ENCODE data around the gene STAT3.
"Not testable (repeated sequence)": the region's sequence is repeated elsewhere in the genome, so short reads cannot be mapped to it uniquely, and the experiment has no call there.

DNA sequence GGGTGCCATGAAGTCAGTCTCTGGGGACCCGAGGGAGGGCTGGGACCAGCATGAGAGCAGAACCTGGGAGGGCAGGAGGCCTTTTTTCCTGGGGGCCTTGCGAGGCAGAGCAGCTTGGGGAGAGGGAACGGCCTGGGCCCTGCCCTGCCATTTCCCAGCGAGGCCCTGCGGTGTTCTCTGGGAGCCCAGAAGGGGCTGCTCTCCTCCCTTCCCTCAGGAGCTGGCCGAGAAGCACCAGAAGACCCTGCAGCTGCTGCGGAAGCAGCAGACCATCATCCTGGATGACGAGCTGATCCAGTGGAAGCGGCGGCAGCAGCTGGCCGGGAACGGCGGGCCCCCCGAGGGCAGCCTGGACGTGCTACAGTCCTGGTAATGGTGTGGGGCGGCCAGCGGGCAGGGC is 88.3 kb downstream of the STAT3 start:
- not testable (repeated sequence) for TF ChIP-seq NR1H2 (CRISPR knock-in tag; IDR thresholded peaks at IDR 0.05; ENCODE audit: borderline replicate concordance, low read depth); ASH2L (IDR thresholded peaks at IDR 0.05; ENCODE audit: insufficient read length, low read depth, low read length); CBX1 (IDR thresholded peaks at IDR 0.05; ENCODE audit: low read depth); MAFK (conservative IDR thresholded peaks at IDR 0.05 in 1 of 2, IDR thresholded peaks at IDR 0.05 in 1 of 2; ENCODE audit: low read length in 2 of 2)
